Right lobe of liver (tissue), 6 donors: ENCODE results near the gene APBB1IP. TPM values are rescaled to one million over a fixed set of nuclear protein-coding genes. Genes with fewer than 3 reads are reported as not detected.
A peak's percentile ranks its signal among the peaks of the same experiment; 100 is the strongest.
"Not testable (repeated sequence)": the region's sequence is repeated elsewhere in the genome, so short reads cannot be mapped to it uniquely, and the experiment has no call there.

Experiments
- ATAC-seq, 4 donors: fragments of 200-7000 bp; cut with Tn5 transposase; one replicate each; pipeline ENCODE4 v1.9.1; 2020; ENCODE audit warnings: mild to moderate bottlenecking in 4 of 4, moderate library complexity in 4 of 4
- DNase-seq, 3 donors: peaks; one replicate each; pipeline ENCODE4 v3.0.0-alpha.2; 2020
- H3K27ac ChIP-seq, 3 donors: fragments of 200-600 bp; one replicate each; pipeline ENCODE4 v1.8.0; 2022
- H3K27me3 ChIP-seq, 2 donors: fragments of 200-600 bp; one replicate each; pipeline ENCODE4 v1.8.0; 2022
- H3K36me3 ChIP-seq, 4 donors: fragments of 200-600 bp; sonication (generic) in 1 of 4; one replicate each; pipeline versions ENCODE4 v1.5.1 to v1.8.0; 2017 to 2022; ENCODE audit warnings: control low read depth in 1 of 4
- H3K4me1 ChIP-seq, 4 donors: fragments of 200-600 bp; sonication (generic) in 1 of 4; one replicate each; pipeline versions ENCODE4 v1.5.1 to v1.8.0; 2017 to 2022; ENCODE audit warnings: control low read depth in 1 of 4
- H3K4me3 ChIP-seq, 3 donors: fragments of 200-600 bp; one replicate each; pipeline ENCODE4 v1.8.0; 2022
- H3K9me3 ChIP-seq, 4 donors: fragments of 200-600 bp; sonication (generic) in 1 of 4; one replicate each; pipeline versions ENCODE4 v1.5.1 to v1.8.0; 2017 to 2022; ENCODE audit warnings: control low read depth in 1 of 4
- POLR2A ChIP-seq: fragments of 450-650 bp; IDR thresholded peaks from one replicate; pipeline ENCODE4 v1.6.1; 2017; ENCODE audit warnings: antibody characterized with exemption, mild to moderate bottlenecking
- WGBS: methylation state at CpG from one replicate; pipeline ENCODE4 v1.1.6; 2018; ENCODE audit warnings: low coverage, low lambda C conversion rate; ENCODE audit not compliant: insufficient coverage; ENCODE audit errors: missing lambda C conversion rate; 5-methylcytosine and 5-hydroxymethylcytosine counted together
- intact Hi-C, 2 donors: fragments of 100-400 bp; cut with DNase I; formaldehyde crosslinking; loops; one replicate each; pipeline versions ENCODE4 v1.11.2 to v1.14.1; 2022
- total RNA-seq, 6 experiments: library from RNA; depleted of rRNA in 2 of 6; stranded (reverse); fragments of >200 nt in 2 of 6; fragmentation: NEBNext Ultra II Directional in 3 of 6; extraction: Animal tissue kit (Norgen Biotek cat#: 25700) in 3 of 6; gene quantifications; one replicate each; pipeline versions ENCODE4 v1.1.0 to v1.2.4, GENCODE V29; 2016 to 2023
- TF ChIP-seq, protein P1 (sequence below), 4 donors: fragments of 200-600 bp in 3 of 4; fragments of 450-650 bp in 1 of 4; IDR thresholded peaks; one replicate each; pipeline versions ENCODE4 v1.5.1 to v1.8.0; 2016 to 2022; ENCODE audit warnings: antibody characterized with exemption in 4 of 4, mild to moderate bottlenecking in 2 of 4
- donor health status: DM: no; HTN: yes; CAD: no.
- donor health status: DM: no; HTN: no; CAD: no.
- donor health status: DM: no; HTN: no; CAD: no.
- donor health status: DM: no; HTN: yes; CAD: no.
- donor health status: DM: no; HTN: yes; CAD: no.

APBB1IP gene
- total RNA-seq, 6 experiments from 2014 or later = 13.0 to 50.7 (median 16.5) TPM

DNA sequence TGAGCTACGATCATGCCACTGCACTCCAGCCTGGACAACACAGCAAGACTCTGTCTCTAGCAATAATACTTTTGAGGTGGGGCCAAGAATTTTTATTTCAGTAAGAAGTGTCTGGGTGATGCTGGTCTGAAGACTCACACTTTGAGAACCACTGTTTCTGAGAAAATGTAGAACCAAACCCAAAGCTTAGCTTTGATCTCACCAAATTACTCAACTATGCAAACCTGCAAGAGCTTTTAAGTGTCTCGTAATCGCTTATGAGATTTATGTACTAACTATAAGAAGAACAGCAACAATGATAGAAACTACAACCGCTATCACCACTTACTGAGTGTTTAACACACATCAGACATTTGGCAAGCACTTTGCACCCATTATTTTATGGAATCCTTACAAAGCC lies 29.5 kb downstream of the APBB1IP start:
- Histone ChIP-seq H3K4me1 (peaks cover 0 to 7% (median 1%) of the 10 kb centered on the region in 4 donors), H3K27me3 (no peaks in the 10 kb centered on the region), H3K27ac (no peak overlapping the region), H3K36me3 (peaks cover 0 to 1% (median 0%) of the 10 kb centered on the region in 4 donors), H3K9me3 (no peaks in the 10 kb centered on the region), H3K4me3 (no peak overlapping the region)
- 85% methylated on average over 4 of the region's 4 CpGs for WGBS
- DNase-seq (no peak), ATAC-seq (no peak)
- intact Hi-C loops = no loop called here
- no peak for TF ChIP-seq POLR2A
- TF ChIP-seq, protein P1, sequence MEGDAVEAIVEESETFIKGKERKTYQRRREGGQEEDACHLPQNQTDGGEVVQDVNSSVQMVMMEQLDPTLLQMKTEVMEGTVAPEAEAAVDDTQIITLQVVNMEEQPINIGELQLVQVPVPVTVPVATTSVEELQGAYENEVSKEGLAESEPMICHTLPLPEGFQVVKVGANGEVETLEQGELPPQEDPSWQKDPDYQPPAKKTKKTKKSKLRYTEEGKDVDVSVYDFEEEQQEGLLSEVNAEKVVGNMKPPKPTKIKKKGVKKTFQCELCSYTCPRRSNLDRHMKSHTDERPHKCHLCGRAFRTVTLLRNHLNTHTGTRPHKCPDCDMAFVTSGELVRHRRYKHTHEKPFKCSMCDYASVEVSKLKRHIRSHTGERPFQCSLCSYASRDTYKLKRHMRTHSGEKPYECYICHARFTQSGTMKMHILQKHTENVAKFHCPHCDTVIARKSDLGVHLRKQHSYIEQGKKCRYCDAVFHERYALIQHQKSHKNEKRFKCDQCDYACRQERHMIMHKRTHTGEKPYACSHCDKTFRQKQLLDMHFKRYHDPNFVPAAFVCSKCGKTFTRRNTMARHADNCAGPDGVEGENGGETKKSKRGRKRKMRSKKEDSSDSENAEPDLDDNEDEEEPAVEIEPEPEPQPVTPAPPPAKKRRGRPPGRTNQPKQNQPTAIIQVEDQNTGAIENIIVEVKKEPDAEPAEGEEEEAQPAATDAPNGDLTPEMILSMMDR (IDR thresholded peaks at IDR 0.05) = no peak

DNA sequence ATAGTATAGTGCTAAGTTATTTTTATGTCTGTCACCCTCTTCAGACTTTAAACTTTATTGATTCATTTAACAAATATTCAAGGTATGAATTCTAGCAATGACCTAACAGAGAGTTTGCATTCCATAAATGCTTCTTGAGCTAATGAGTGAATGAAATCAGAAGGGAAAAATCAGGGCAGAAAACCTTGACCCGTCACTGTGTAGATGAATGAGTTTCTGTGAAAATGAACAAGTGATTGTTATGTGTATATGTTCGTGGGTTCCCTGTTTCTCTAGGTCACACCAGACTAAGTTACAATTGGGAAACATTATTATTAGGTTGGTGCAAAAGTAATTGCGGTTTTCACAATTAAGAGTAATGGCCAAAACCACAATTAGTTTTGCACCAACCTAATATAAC lies 30.1 kb downstream of the APBB1IP start:
- Histone ChIP-seq H3K4me1 (peaks cover 0 to 7% (median 1%) of the 10 kb centered on the region in 4 donors), H3K27me3 (no peaks in the 10 kb centered on the region), H3K4me3 (no peak overlapping the region), H3K27ac (no peak overlapping the region), H3K9me3 (no peaks in the 10 kb centered on the region), H3K36me3 (peaks cover 0 to 1% (median 0%) of the 10 kb centered on the region in 4 donors)
- TF ChIP-seq, protein P1 (IDR thresholded peaks at IDR 0.05) = no peak
- TF ChIP-seq POLR2A = no peak
- ATAC-seq = peak in 2 of 4 donors; percentile 31 to 46
- WGBS = 21% methylated on average over 3 of the region's 3 CpGs
- intact Hi-C loops = no loop called here
- no peak for DNase-seq

DNA sequence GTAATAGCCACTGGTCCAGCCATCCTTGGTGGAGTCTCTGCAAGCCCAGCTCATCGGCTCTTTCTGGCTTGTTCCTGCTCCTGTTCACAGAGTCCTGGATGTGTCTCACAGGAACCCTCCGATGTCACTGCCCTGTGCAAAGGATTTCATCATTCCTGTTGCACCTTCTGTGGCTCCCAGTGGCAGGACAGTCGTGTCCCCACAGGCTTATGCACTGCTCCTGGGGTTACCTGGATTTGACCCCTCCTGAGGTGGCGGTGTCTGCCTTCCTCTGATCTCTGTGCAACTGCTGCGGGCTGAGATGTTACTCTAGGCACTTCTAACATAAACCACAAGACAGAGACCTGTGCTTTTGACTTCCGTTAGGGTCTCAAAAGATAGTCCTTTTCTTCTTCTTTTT lies 30.6 kb downstream of the APBB1IP start:
- Histone ChIP-seq H3K9me3 (no peaks in the 10 kb centered on the region), H3K36me3 (peaks cover 0 to 1% (median 0%) of the 10 kb centered on the region in 4 donors), H3K27ac (no peak overlapping the region), H3K4me3 (no peak overlapping the region), H3K4me1 (peaks cover 0 to 7% (median 1%) of the 10 kb centered on the region in 4 donors), H3K27me3 (no peaks in the 10 kb centered on the region)
- intact Hi-C loops = no loop called here
- WGBS = 38% methylated on average over 5 of the region's 6 CpGs
- ATAC-seq = peak; percentile 55 to 72 (median 60)
- DNase-seq = no peak
- TF ChIP-seq POLR2A = no peak
- TF ChIP-seq, protein P1 (IDR thresholded peaks at IDR 0.05) = no peak

DNA sequence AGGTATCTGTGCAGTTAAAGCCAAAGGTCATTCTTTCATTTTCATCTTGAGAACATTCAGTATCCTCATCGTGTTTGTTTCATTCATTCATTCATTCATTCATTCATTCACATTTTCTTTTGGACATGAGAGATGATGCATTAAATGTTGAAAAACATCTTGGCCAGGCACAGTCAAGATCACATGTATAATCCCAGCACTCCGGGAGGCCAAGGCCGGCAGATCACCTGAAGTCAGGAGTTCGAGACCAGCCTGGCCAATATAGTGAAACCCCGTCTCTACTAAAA lies 34.3 kb downstream of the APBB1IP start:
- TF ChIP-seq, protein P1 (IDR thresholded peaks at IDR 0.05) = no peak
- TF ChIP-seq POLR2A = no peak
- intact Hi-C loops = no loop called here
- Histone ChIP-seq H3K4me3 (no peak overlapping the region), H3K9me3 (no peaks in the 10 kb centered on the region), H3K27me3 (no peaks in the 10 kb centered on the region), H3K4me1 (peaks cover 0 to 7% (median 1%) of the 10 kb centered on the region in 4 donors), H3K27ac (no peak overlapping the region), H3K36me3 (no peaks in the 10 kb centered on the region)
- no peak for DNase-seq
- 75% methylated on average over 5 of the region's 5 CpGs for WGBS
- ATAC-seq = no peak

DNA sequence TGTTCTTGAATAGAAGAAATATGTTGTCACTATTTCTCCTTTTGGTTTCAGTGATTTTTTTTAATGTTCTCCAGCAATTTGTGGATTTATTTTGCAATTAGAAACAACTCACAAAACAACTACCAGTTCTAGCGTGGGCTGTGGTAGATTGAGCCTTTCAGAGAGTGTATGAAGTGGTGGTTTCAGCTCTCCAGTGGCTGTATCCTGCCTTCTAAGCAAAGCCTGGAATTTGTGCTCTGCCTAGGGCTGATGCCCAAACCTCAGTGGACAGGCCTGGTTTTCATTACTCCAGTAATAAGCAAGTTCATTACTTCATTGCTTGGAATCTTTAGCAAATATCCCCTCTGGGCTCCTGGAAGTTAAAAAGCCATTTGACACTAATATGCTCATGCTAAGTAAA lies 35.9 kb downstream of the APBB1IP start:
- WGBS = 70% methylated on average over 1 of the region's 1 CpG
- no peak for ATAC-seq

DNA sequence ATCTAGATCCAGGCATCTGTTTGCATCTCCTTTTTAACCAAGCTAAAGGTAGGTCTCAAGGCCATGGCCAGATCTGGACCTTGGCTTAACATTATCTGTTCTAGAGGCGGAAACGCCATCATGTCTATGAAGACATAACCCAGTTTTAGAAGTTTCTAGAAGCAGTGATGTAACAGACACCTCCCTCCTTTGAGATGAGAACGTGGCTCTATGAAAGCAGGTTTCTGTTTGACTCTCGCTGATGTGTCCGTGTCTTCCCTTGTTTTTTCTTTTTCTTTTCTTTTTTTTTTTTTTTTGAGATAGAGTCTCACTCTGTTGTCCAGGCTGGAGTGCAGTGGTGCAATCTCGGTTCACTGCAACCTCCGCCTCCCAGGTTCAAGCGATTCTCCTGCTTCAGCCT lies 36.7 kb downstream of the APBB1IP start:
- intact Hi-C loops = not testable (repeated sequence)

More for the DNA sequence above, 35.9 kb downstream of the APBB1IP start:
- no peak overlapping the region for H3K4me3 ChIP-seq
- TF ChIP-seq, protein P1 (IDR thresholded peaks at IDR 0.05) = no peak
- no peak for TF ChIP-seq POLR2A
- H3K9me3 ChIP-seq = no peaks in the 10 kb centered on the region
- no peaks in the 10 kb centered on the region for H3K36me3 ChIP-seq
- intact Hi-C loops = no loop called here
- H3K27ac ChIP-seq = no peak overlapping the region
- H3K4me1 ChIP-seq = no peaks in the 10 kb centered on the region
- H3K27me3 ChIP-seq = no peaks in the 10 kb centered on the region
- no peak for DNase-seq

More for the DNA sequence above, 36.7 kb downstream of the APBB1IP start:
- H3K9me3 ChIP-seq, H3K36me3 ChIP-seq, ATAC-seq, H3K27me3 ChIP-seq, H3K27ac ChIP-seq, H3K4me3 ChIP-seq, H3K4me1 ChIP-seq, DNase-seq: not testable (repeated sequence)
- 71% methylated on average over 5 of the region's 8 CpGs for WGBS
